Activated CD4-positive, alpha-beta T cell treated with anti-CD3 and anti-CD28 coated beads for 36 hours (primary cell): Measurements from ENCODE around the gene GRIK1. TPM values are rescaled to one million over a fixed set of nuclear protein-coding genes. Genes with fewer than 3 reads are reported as not detected.

Experiments
- ATAC-seq: fragments of 200-7000 bp; cut with Tn5 transposase; one replicate; pipeline ENCODE4 v1.10.0; 2021; ENCODE audit warnings: mild to moderate bottlenecking, moderate library complexity
- CTCF ChIA-PET: fragments of 350-600 bp; sonication (Branson Sonifier 250); formaldehyde crosslinking; loops from one replicate; lab custom pipeline; 2021; ENCODE audit warnings: antibody characterized with exemption; lab: Charles Lee
- POLR2A ChIA-PET: fragments of 350-600 bp; sonication (Branson Sonifier 250); formaldehyde crosslinking; loops from one replicate; lab custom pipeline; 2021; ENCODE audit warnings: antibody characterized with exemption, inconsistent platforms; lab: Charles Lee
- DNase-seq: peaks from one replicate; pipeline ENCODE4 v3.0.0-alpha.2; 2020
- H3K27ac Mint-ChIP-seq: one replicate; pipeline ENCODE4 v1.8.0; 2021; ENCODE audit warnings: mixed read lengths
- H3K27me3 Mint-ChIP-seq: one replicate; pipeline ENCODE4 v1.8.0; 2021; ENCODE audit warnings: mixed read lengths
- H3K36me3 Mint-ChIP-seq: one replicate; pipeline ENCODE4 v1.8.0; 2021; ENCODE audit warnings: low read depth, mixed read lengths
- H3K4me1 Mint-ChIP-seq: one replicate; pipeline ENCODE4 v1.8.0; 2021; ENCODE audit warnings: mixed read lengths
- H3K4me3 Mint-ChIP-seq: one replicate; pipeline ENCODE4 v1.8.0; 2021; ENCODE audit warnings: mild to moderate bottlenecking, moderate library complexity, mixed read lengths
- H3K9me3 Mint-ChIP-seq: one replicate; pipeline ENCODE4 v1.8.0; 2021; ENCODE audit warnings: low read depth, mixed read lengths
- intact Hi-C, 2 experiments: fragments of 100-400 bp; cut with DNase I in 1 of 2; cut with micrococcal nuclease in 1 of 2; formaldehyde crosslinking; loops; one replicate each; pipeline versions ENCODE4 v1.14.2 to v1.15.1; 2022 to 2024; cut with DNase I, micrococcal nuclease
- total RNA-seq, 2 experiments: library from RNA; stranded (reverse); gene quantifications; one replicate each; pipeline ENCODE4 v1.2.3, GENCODE V29; 2021

Gene GRIK1
- total RNA-seq, 2 experiments from 2014 or later, result not detected

DNA sequence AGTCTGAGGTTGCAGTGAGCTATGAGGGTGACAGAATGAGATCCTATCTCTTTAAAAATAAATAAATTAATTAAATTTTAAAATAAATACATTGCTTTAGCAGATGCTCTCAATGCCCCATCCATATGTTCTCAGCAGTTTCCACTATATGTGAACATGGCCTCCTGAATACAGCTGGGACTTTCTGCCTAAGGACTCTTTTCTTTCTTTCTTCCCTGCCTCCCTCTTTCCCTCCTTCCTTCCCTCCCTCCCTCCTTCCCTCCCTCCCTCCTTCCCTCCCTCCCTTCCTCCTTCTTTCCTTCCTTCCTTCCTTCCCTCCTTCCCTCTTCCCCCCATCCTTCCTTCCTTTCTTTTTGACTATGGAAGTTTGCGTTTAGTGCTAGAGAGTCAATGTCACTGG lies 10.2 kb upstream of the GRIK1 start:
- DNase-seq, result no peak
- ChIA-PET POLR2A (no interaction called here), CTCF (no interaction called here)
- intact Hi-C loops, result no loop called here
- no peak for ATAC-seq
- no peak overlapping the region for H3K4me3 Mint-ChIP-seq
- H3K9me3 Mint-ChIP-seq, result no peaks in the 10 kb centered on the region
- no peaks in the 10 kb centered on the region for H3K36me3 Mint-ChIP-seq
- H3K4me1 Mint-ChIP-seq, result no peaks in the 10 kb centered on the region
- no peak overlapping the region for H3K27ac Mint-ChIP-seq
- peaks cover 15% of the 10 kb centered on the region for H3K27me3 Mint-ChIP-seq

DNA sequence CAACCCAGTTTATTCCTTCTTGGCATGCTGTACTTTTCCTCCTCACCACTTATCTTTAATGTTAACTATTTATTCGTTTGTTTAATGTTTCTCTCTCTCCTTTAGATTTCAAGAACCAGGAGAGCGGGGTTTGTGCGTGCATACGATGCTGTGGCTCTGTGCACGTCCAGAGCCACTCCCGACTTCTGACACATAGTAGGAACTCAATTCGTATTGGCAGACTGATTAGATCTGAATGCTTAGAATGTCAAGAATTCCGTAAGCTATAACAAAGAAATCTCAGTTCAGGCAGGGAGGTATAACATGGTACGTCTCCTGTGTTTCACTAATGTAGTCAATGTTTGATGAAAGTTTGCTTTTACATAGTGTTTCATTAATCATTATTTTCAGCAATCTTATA lies 7.3 kb upstream of the GRIK1 start:
- no peaks in the 10 kb centered on the region for H3K4me1 Mint-ChIP-seq
- peaks cover 20% of the 10 kb centered on the region for H3K27me3 Mint-ChIP-seq
- no peaks in the 10 kb centered on the region for H3K36me3 Mint-ChIP-seq
- no peaks in the 10 kb centered on the region for H3K9me3 Mint-ChIP-seq
- no peak overlapping the region for H3K4me3 Mint-ChIP-seq
- intact Hi-C loops, result no loop called here
- ATAC-seq, result no peak
- ChIA-PET CTCF (interaction anchor here (0.6 kb wide), 1 partner anchor 40 kb away, joined by 3 read pairs; no protein-coding TSS in a partner anchor), POLR2A (no interaction called here)
- no peak overlapping the region for H3K27ac Mint-ChIP-seq
- DNase-seq, result no peak

DNA sequence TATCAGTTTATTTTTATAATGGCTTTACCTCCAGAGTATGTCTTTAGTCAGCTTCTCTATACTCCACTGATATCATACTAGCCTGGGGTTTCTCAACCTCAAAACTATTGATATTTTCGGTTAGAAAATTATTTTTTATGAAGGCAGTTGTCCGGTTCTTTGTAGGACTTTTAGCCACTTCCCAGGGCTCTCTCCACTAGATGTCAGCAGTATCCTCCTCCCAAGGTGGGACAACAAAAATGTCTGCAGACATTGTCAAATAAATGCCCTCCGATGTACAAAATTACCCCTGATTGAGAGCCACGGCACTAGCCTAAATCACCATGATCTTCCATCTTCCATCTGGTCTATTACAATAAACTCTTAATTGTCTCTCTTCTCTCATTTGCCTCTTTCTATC lies 4.1 kb upstream of the GRIK1 start:
- DNase-seq (no peak), ATAC-seq (no peak)
- H3K36me3 Mint-ChIP-seq, result no peaks in the 10 kb centered on the region
- no peaks in the 10 kb centered on the region for H3K9me3 Mint-ChIP-seq
- ChIA-PET CTCF (interaction anchor here (1.8 kb wide), 1 partner anchor 100 kb away, joined by 6 read pairs; no protein-coding TSS in a partner anchor), POLR2A (no interaction called here)
- peaks cover 32% of the 10 kb centered on the region for H3K27me3 Mint-ChIP-seq
- intact Hi-C loops, result no loop called here
- no peak overlapping the region for H3K4me3 Mint-ChIP-seq
- H3K4me1 Mint-ChIP-seq, result peaks cover 2% of the 10 kb centered on the region
- no peak overlapping the region for H3K27ac Mint-ChIP-seq

DNA sequence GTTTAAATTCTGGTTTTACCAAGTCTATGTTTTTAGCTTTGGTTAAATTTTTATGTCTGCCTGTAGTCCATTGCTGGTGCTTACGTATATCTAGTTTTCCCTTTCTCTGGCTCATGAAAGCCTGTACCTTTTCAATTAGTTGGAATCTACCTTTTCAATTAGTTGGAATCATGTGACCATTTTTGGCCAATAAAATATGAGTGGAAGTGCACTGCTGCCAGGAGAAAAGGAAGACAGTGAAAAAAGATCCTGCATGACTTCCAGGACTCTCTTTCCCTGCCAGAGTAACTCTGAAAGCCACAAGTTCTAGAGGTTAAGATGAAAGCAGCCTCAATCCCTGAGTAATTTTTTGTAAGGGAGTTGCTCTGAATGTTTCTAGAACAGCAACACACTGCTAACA lies 2.2 kb upstream of the GRIK1 start:
- intact Hi-C loops, result no loop called here
- no peak overlapping the region for H3K27ac Mint-ChIP-seq
- ATAC-seq (no peak), DNase-seq (no peak)
- no peaks in the 10 kb centered on the region for H3K9me3 Mint-ChIP-seq
- H3K4me1 Mint-ChIP-seq, result peaks cover 2% of the 10 kb centered on the region
- H3K27me3 Mint-ChIP-seq, result peaks cover 45% of the 10 kb centered on the region
- POLR2A ChIA-PET, result no interaction called here
- no peak overlapping the region for H3K4me3 Mint-ChIP-seq
- CTCF ChIA-PET, result interaction anchor here (0.6 kb wide), 1 partner anchor 515 kb away, joined by 3 read pairs; no protein-coding TSS in a partner anchor
- no peaks in the 10 kb centered on the region for H3K36me3 Mint-ChIP-seq

DNA sequence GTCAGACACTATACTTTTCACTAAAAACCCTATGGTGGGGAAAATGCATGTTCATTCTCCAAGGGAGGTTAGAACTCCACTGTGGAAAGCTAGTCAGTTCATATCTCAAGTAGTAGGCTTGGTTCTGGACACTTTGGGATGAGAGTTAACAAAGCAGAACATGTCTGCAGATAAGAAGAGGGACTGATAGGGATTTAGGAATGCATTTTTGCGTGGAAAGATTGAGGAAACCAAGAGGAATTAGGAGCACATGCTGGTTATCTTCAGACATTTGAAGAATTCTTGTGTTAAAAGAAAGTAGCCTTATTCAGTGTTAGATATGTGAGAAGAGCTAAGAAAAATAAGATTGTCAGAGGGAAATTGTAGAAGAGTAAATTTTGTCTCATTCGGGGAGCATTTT lies 1.2 kb upstream of the GRIK1 start:
- CTCF ChIA-PET, result interaction anchor here (0.6 kb wide), 1 partner anchor 622 kb away, joined by 3 read pairs; no protein-coding TSS in a partner anchor

DNA sequence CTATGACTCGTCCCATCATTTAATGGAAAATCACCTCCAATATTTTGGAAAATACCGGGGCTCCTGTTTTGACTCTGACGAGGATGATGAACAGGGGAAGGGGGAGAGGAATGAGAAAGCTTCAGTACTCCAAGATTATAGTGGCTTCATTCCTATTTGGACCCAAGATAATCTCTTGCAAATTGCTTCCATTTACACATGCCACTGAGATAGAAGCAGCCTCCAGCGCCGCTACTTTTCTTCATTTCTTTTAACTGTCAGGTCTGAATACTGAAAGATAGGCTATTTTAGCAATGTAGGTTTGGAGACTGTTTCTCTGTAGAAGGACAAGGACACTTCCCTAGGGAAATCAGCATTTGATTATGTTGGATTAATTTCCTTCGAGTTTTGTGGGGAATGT lies 565 bp upstream of the GRIK1 start:
- ChIA-PET POLR2A (no interaction called here), CTCF (no interaction called here)
- intact Hi-C loops, result no loop called here
- peaks cover 2% of the 10 kb centered on the region for H3K4me1 Mint-ChIP-seq
- ATAC-seq (no peak), DNase-seq (no peak)
- no peak overlapping the region for H3K27ac Mint-ChIP-seq
- no peaks in the 10 kb centered on the region for H3K36me3 Mint-ChIP-seq
- peaks cover 47% of the 10 kb centered on the region for H3K27me3 Mint-ChIP-seq
- no peaks in the 10 kb centered on the region for H3K9me3 Mint-ChIP-seq
- no peak overlapping the region for H3K4me3 Mint-ChIP-seq

More for the DNA sequence above, 1.2 kb upstream of the GRIK1 start:
- no peaks in the 10 kb centered on the region for H3K9me3 Mint-ChIP-seq
- no peaks in the 10 kb centered on the region for H3K36me3 Mint-ChIP-seq
- H3K4me3 Mint-ChIP-seq, result no peak overlapping the region
- peaks cover 47% of the 10 kb centered on the region for H3K27me3 Mint-ChIP-seq
- intact Hi-C loops, result no loop called here
- no peak for ATAC-seq
- POLR2A ChIA-PET, result no interaction called here
- no peak overlapping the region for H3K27ac Mint-ChIP-seq
- DNase-seq, result no peak
- H3K4me1 Mint-ChIP-seq, result peaks cover 2% of the 10 kb centered on the region

DNA sequence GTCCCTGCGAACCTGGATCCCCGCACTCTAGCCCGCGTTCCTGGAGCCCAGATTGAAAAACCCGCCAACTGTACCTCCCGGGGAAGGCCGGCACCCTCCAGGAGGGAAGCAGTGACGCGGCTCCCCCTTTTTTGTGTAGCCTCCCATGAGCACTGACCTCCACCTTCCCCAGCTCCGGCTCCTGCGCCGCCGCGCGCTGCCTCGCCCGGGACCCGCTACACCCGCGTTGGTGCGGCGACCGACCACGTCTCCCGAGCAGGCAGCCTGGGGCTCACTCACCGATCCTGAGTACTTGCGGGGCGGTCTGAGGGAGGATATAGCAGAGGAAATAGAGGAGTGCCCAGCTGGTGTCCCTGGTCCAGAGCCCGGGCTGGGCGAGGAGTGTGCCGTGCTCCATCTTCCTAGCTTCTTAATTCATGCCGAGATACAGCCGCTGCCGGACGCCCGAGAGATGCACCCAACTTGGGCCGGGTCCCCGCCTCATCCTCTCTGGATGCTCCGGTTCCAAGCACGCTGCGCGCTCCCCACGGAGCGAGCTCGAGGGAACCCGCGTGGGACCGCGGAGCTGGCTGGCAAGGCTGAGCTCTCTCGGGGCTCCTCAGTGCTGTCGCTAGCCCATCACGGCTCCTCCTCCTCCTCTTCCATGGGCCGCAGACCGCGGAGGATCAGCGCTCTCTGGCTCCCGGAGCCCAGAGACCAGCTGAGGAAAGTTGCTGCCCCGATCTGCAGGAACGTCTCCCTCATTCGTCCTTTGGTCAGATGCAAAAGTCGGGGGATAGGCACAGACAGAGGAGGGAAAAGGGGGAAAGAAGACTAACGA lies 482 bp downstream of the GRIK1 start:
- H3K27ac Mint-ChIP-seq, result no peak overlapping the region
- intact Hi-C loops, result no loop called here
- no peaks in the 10 kb centered on the region for H3K9me3 Mint-ChIP-seq
- ChIA-PET POLR2A (no interaction called here), CTCF (no interaction called here)
- peaks cover 2% of the 10 kb centered on the region for H3K4me1 Mint-ChIP-seq
- H3K36me3 Mint-ChIP-seq, result no peaks in the 10 kb centered on the region
- no peak overlapping the region for H3K4me3 Mint-ChIP-seq
- peak; percentile 4 for DNase-seq
- ATAC-seq, result no peak
- H3K27me3 Mint-ChIP-seq, result peaks cover 46% of the 10 kb centered on the region

DNA sequence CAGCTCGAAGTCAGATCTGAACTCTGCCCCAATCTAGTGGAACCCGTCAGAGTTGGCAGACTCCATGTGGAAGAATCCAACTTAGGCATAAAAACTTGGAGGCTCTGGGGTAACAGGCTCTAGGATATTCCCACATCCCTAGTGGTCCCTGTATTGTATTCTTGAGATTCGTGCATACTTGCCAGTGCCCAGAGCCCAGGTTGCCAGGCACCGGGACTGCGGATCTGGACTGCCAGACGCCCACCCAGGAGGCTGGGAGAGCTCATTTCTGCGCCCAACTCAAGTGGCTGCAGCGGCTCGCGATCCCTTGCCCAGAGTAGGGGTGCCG lies 1.1 kb downstream of the GRIK1 start:
- H3K27ac Mint-ChIP-seq, result no peak overlapping the region
- H3K4me3 Mint-ChIP-seq, result no peak overlapping the region
- no peaks in the 10 kb centered on the region for H3K9me3 Mint-ChIP-seq
- peaks cover 2% of the 10 kb centered on the region for H3K4me1 Mint-ChIP-seq
- peaks cover 42% of the 10 kb centered on the region for H3K27me3 Mint-ChIP-seq
- ATAC-seq, result no peak
- ChIA-PET POLR2A (no interaction called here), CTCF (no interaction called here)
- DNase-seq, result no peak
- H3K36me3 Mint-ChIP-seq, result no peaks in the 10 kb centered on the region
- intact Hi-C loops, result no loop called here

DNA sequence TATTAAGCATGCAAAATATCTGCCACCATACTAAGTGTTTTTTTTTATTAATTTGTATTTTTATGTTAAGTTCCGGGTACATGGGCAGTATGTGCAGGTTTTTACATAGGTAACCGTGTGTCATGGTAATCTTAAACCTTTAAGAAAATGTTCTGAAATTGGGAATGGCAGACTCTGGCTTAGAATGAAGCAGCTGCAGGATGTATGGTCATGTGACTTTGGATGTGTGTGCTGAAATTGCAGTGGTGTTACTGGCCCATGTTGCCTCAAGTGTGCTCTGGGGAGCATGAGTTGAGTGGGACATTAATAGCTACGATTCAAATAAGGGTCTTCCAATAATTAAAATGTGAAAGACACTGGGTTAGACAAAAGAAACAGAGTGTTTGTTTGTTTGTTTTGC lies 6.7 kb downstream of the GRIK1 start:
- CTCF ChIA-PET, result no interaction called here
- H3K27ac Mint-ChIP-seq, result no peak overlapping the region
- intact Hi-C loops, result no loop called here
- no peaks in the 10 kb centered on the region for H3K36me3 Mint-ChIP-seq
- H3K27me3 Mint-ChIP-seq, result peaks cover 14% of the 10 kb centered on the region
- ATAC-seq (no peak), DNase-seq (no peak)
- POLR2A ChIA-PET, result no interaction called here
- H3K9me3 Mint-ChIP-seq, result no peaks in the 10 kb centered on the region
- H3K4me3 Mint-ChIP-seq, result no peak overlapping the region
- H3K4me1 Mint-ChIP-seq, result no peaks in the 10 kb centered on the region

DNA sequence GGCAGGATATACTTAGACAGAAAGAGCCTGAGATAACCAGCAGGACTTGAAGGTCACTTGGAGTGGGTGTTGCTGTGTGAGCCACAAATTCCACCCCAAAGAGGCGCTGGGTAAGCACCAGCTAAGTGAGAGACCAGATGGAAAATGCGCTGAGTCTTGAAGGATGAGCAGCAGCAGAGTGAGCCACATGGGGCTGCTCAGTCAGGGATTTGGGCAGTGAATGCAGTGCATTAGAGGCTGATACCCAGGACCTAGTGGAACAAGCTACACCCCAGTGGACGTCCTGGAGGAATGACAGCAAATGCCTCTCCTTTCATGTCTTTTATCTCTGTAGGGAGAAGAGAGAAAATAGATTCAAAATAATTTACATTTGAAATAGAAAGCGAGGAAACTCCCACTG lies 11.3 kb downstream of the GRIK1 start:
- ATAC-seq, result no peak
- Mint-ChIP-seq H3K9me3 (no peaks in the 10 kb centered on the region), H3K4me3 (no peak overlapping the region), H3K4me1 (no peaks in the 10 kb centered on the region), H3K27me3 (peaks cover 6% of the 10 kb centered on the region), H3K27ac (no peak overlapping the region), H3K36me3 (no peaks in the 10 kb centered on the region)
- intact Hi-C loops, result no loop called here
- POLR2A ChIA-PET, result no interaction called here
- DNase-seq, result peak; percentile 4
- CTCF ChIA-PET, result no interaction called here

DNA sequence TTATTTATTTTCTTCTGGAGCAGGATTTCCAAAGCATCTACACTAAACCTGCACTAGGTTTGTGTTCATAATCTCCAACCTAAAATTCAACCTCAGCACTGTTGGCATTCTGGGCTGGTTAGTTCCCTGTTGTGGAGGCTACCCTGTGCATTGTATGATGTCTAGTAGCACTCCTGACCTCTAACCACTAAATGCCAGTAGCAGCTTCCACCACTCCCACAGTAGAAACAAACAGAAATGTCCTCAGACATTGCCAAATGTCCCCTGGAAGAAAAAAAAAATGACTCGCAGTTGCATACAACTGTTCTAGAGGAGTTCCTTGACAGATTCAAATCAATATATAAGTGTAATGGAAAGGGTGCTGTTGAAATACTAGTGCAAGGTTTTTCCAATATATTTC lies 18.9 kb downstream of the GRIK1 start:
- no peaks in the 10 kb centered on the region for H3K9me3 Mint-ChIP-seq
- no peaks in the 10 kb centered on the region for H3K4me1 Mint-ChIP-seq
- ChIA-PET POLR2A (no interaction called here), CTCF (no interaction called here)
- ATAC-seq, result no peak
- H3K36me3 Mint-ChIP-seq, result no peaks in the 10 kb centered on the region
- H3K27me3 Mint-ChIP-seq, result peaks cover 6% of the 10 kb centered on the region
- intact Hi-C loops, result no loop called here
- DNase-seq, result no peak
- no peak overlapping the region for H3K27ac Mint-ChIP-seq
- H3K4me3 Mint-ChIP-seq, result no peak overlapping the region

DNA sequence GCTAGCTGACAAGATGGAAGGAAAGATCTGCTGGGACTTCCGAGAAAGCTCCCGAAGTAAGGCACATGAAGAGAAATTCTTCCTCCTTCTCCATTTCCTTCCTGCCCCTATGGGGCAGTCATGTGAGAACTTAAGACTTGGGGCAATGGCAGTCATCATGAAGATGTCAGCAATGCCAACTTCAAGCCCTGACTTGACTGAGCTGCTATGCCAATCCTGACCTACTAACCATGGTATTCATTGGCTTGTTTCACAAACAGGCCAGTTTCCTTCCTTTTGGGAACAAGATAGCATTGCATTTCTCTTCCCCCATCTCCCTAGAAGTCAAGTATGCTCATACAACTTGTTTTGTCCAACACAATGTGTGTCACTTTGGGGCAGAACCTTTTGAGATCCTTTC lies 25.5 kb downstream of the GRIK1 start:
- ATAC-seq, result no peak
- H3K36me3 Mint-ChIP-seq, result no peaks in the 10 kb centered on the region
- CTCF ChIA-PET, result no interaction called here
- H3K9me3 Mint-ChIP-seq, result no peaks in the 10 kb centered on the region
- intact Hi-C loops, result no loop called here
- H3K27me3 Mint-ChIP-seq, result peaks cover 14% of the 10 kb centered on the region
- H3K4me1 Mint-ChIP-seq, result no peaks in the 10 kb centered on the region
- H3K4me3 Mint-ChIP-seq, result no peak overlapping the region
- no peak for DNase-seq
- H3K27ac Mint-ChIP-seq, result no peak overlapping the region
- POLR2A ChIA-PET, result no interaction called here
